Chondrocyte (in vitro differentiated cells): ENCODE data around the gene PTPRN2. TPM values are rescaled to one million over a fixed set of nuclear protein-coding genes. Genes with fewer than 3 reads are reported as not detected.

Experiments
- DNase-seq: peaks from one replicate; pipeline ENCODE4 v3.0.0; 2021; ENCODE audit warnings: mixed read lengths, low spot score
- H3K27ac Mint-ChIP-seq: one replicate; pipeline ENCODE4 v1.8.0; 2021; ENCODE audit warnings: mild to moderate bottlenecking, moderate library complexity, mixed read lengths; ENCODE audit not compliant: unreplicated experiment
- H3K27me3 Mint-ChIP-seq: 2 replicates; pipeline ENCODE4 v1.8.0; 2021; ENCODE audit warnings: low read depth, mixed read lengths
- H3K36me3 Mint-ChIP-seq: 2 replicates; pipeline ENCODE4 v1.8.0; 2021; ENCODE audit warnings: low read depth, mixed read lengths
- H3K4me1 Mint-ChIP-seq: 2 replicates; pipeline ENCODE4 v1.8.0; 2021; ENCODE audit warnings: low read depth, mild to moderate bottlenecking, mixed read lengths
- H3K4me3 Mint-ChIP-seq: one replicate; pipeline ENCODE4 v1.8.0; 2021; ENCODE audit warnings: mild to moderate bottlenecking, moderate library complexity, mixed read lengths; ENCODE audit not compliant: unreplicated experiment
- H3K9me3 Mint-ChIP-seq: 2 replicates; pipeline ENCODE4 v1.8.0; 2021; ENCODE audit warnings: low read depth, mixed read lengths
- CTCF ChIP-seq: fragments of 200-600 bp; sonication (generic); IDR thresholded peaks from 2 replicates; pipeline ENCODE4 v1.5.0; 2021; ENCODE audit warnings: antibody characterized with exemption, mild to moderate bottlenecking, moderate library complexity
- total RNA-seq: library from RNA; stranded (reverse); gene quantifications from 3 replicates; pipeline ENCODE4 v1.2.1, GENCODE V29; 2021

Gene PTPRN2
- total RNA-seq, 1 donor from 2014 or later = 0.30 TPM

- no peaks in the 10 kb centered on the region for H3K4me1 Mint-ChIP-seq
These were observed 925.4 kb downstream of the PTPRN2 start for GRCh38 chr7:157662110-157662791.

GRCh38 chr7:157661611-157661975, 926.0 kb downstream of the PTPRN2 start:
- H3K4me3 Mint-ChIP-seq = no peak overlapping the region
- peaks cover 1% of the 10 kb centered on the region for H3K27me3 Mint-ChIP-seq
- peaks cover 4% of the 10 kb centered on the region for H3K9me3 Mint-ChIP-seq
- no peak for TF ChIP-seq CTCF
- no peak overlapping the region for H3K27ac Mint-ChIP-seq
- no peaks in the 10 kb centered on the region for H3K4me1 Mint-ChIP-seq
- DNase-seq = no peak
- H3K36me3 Mint-ChIP-seq = no peaks in the 10 kb centered on the region

More at GRCh38 chr7:157662110-157662791, 925.4 kb downstream of the PTPRN2 start:
- Mint-ChIP-seq H3K27ac (no peak overlapping the region), H3K27me3 (peaks cover 1% of the 10 kb centered on the region), H3K4me3 (no peak overlapping the region), H3K36me3 (no peaks in the 10 kb centered on the region), H3K9me3 (peaks cover 4% of the 10 kb centered on the region)
- no peak for TF ChIP-seq CTCF
- peak; percentile 91 for DNase-seq

- H3K9me3 Mint-ChIP-seq = peaks cover 4% of the 10 kb centered on the region
- H3K4me3 Mint-ChIP-seq = no peak overlapping the region
- H3K27ac Mint-ChIP-seq = no peak overlapping the region
- H3K4me1 Mint-ChIP-seq = no peaks in the 10 kb centered on the region
- peak; percentile 84 for DNase-seq
- no peaks in the 10 kb centered on the region for H3K36me3 Mint-ChIP-seq
- peaks cover 1% of the 10 kb centered on the region for H3K27me3 Mint-ChIP-seq
- TF ChIP-seq CTCF = no peak
These were observed 926.5 kb downstream of the PTPRN2 start for GRCh38 chr7:157660971-157661610.

GRCh38 chr7:157658851-157659412, 928.7 kb downstream of the PTPRN2 start:
- Mint-ChIP-seq H3K27me3 (peaks cover 1% of the 10 kb centered on the region), H3K4me1 (no peaks in the 10 kb centered on the region), H3K9me3 (no peaks in the 10 kb centered on the region), H3K4me3 (no peak overlapping the region), H3K27ac (no peak overlapping the region), H3K36me3 (no peaks in the 10 kb centered on the region)
- TF ChIP-seq CTCF = no peak
- DNase-seq = no peak

GRCh38 chr7:157657741-157658740, 929.6 kb downstream of the PTPRN2 start:
- Mint-ChIP-seq H3K36me3 (no peaks in the 10 kb centered on the region), H3K4me3 (no peak overlapping the region), H3K27ac (no peak overlapping the region), H3K9me3 (no peaks in the 10 kb centered on the region), H3K4me1 (no peaks in the 10 kb centered on the region), H3K27me3 (peaks cover 1% of the 10 kb centered on the region)
- no peak for TF ChIP-seq CTCF
- DNase-seq = no peak
